GM20000 (cell line): ENCODE measurements around the gene NCAPG2.

Source experiments
- DNase-seq: peaks from one replicate; pipeline ENCODE4 v3.0.0; 2012; ENCODE audit warnings: low spot score
- CTCF ChIP-seq: IDR thresholded peaks from 2 replicates; pipeline ENCODE4 v1.5.1; 2012; ENCODE audit warnings: mild to moderate bottlenecking, control low read depth; ENCODE audit errors: extremely low read depth, missing control alignments

Gene NCAPG2

GRCh38 chr7:158666401-158666800 lies 38.2 kb downstream of the NCAPG2 start:
- DNase-seq = no peak
- TF ChIP-seq CTCF = no peak

GRCh38 chr7:158664406-158664805 lies 40.2 kb downstream of the NCAPG2 start:
- TF ChIP-seq CTCF = no peak
- DNase-seq = no peak

GRCh38 chr7:158663428-158663741 lies 41.2 kb downstream of the NCAPG2 start:
- no peak for DNase-seq

GRCh38 chr7:158662610-158663427 lies 41.8 kb downstream of the NCAPG2 start:
- DNase-seq = no peak
- TF ChIP-seq CTCF = no peak

More at GRCh38 chr7:158663428-158663741, 41.2 kb downstream of the NCAPG2 start:
- no peak for TF ChIP-seq CTCF

GRCh38 chr7:158658475-158658874 lies 46.1 kb downstream of the NCAPG2 start:
- no peak for TF ChIP-seq CTCF

GRCh38 chr7:158657189-158657746 lies 47.3 kb downstream of the NCAPG2 start:
- peak; percentile 64 for DNase-seq
- TF ChIP-seq CTCF = no peak

More at GRCh38 chr7:158658475-158658874, 46.1 kb downstream of the NCAPG2 start:
- DNase-seq = no peak

- no peak for TF ChIP-seq CTCF
- peak; percentile 89 for DNase-seq
Observed at GRCh38 chr7:158655931-158656441, 48.6 kb downstream of the NCAPG2 start.
